Osteoblast (primary cell): Measurements from ENCODE around the gene COL5A3. TPM values are rescaled to one million over a fixed set of nuclear protein-coding genes. Genes with fewer than 3 reads are reported as not detected.

Experiments used
- DNase-seq: peaks from one replicate; pipeline ENCODE4 v3.0.0; 2011; ENCODE audit warnings: low spot score, mixed read lengths; ENCODE audit not compliant: insufficient read length; ENCODE audit errors: missing footprints
- H2AFZ ChIP-seq: 2 replicates; pipeline ENCODE4 v1.6.0; 2011; ENCODE audit warnings: mild to moderate bottlenecking, low read length
- H3K27ac ChIP-seq: 2 replicates; pipeline ENCODE4 v1.5.1; 2011; ENCODE audit warnings: mild to moderate bottlenecking, low read depth, low read length, moderate library complexity
- H3K27me3 ChIP-seq: 2 replicates; pipeline ENCODE4 v1.6.0; 2012; ENCODE audit warnings: mild to moderate bottlenecking, control low read depth, inconsistent platforms, low read length, moderate library complexity; ENCODE audit not compliant: insufficient read depth
- H3K36me3 ChIP-seq: 2 replicates; pipeline ENCODE4 v1.5.1; 2011; ENCODE audit warnings: mild to moderate bottlenecking, low read length, control low read depth, moderate library complexity; ENCODE audit not compliant: insufficient read depth
- H3K4me1 ChIP-seq: 2 replicates; pipeline ENCODE4 v1.5.1; 2011; ENCODE audit warnings: mild to moderate bottlenecking, low read length, control low read depth, moderate library complexity; ENCODE audit not compliant: insufficient read depth
- H3K4me2 ChIP-seq: 2 replicates; pipeline ENCODE4 v1.6.0; 2011; ENCODE audit warnings: mild to moderate bottlenecking, low read length; ENCODE audit not compliant: insufficient read depth
- H3K4me3 ChIP-seq: fragments of 200-600 bp; sonication (generic); 3 replicates; pipeline ENCODE4 v1.5.1; 2012; ENCODE audit warnings: mild to moderate bottlenecking, low read length, inconsistent platforms; ENCODE audit not compliant: insufficient read depth
- H3K79me2 ChIP-seq: 2 replicates; pipeline ENCODE4 v1.6.0; 2012; ENCODE audit warnings: mild to moderate bottlenecking, low read length, control low read depth, inconsistent platforms; ENCODE audit not compliant: insufficient read depth
- H3K9me3 ChIP-seq: 2 replicates; pipeline ENCODE4 v1.5.1; 2011; ENCODE audit warnings: low read depth, low read length, control low read depth
- H4K20me1 ChIP-seq: 2 replicates; pipeline ENCODE4 v1.6.0; 2012; ENCODE audit warnings: mild to moderate bottlenecking, low read length, control low read depth; ENCODE audit not compliant: insufficient read depth
- total RNA-seq: library from RNA; depleted of rRNA; stranded (reverse); fragments of >200 nt; gene quantifications from 2 replicates; pipeline ENCODE4 v1.2.3, GENCODE V29; 2012
- TF ChIP-seq, protein P1 (sequence below): IDR thresholded peaks from 2 replicates; pipeline ENCODE4 v1.5.1; 2011; ENCODE audit warnings: mild to moderate bottlenecking, low read depth, low read length, moderate library complexity; ENCODE audit errors: extremely low read depth

Gene COL5A3
- total RNA-seq, 1 donor = 14.8 TPM

GRCh38 chr19:9995084-9995483 lies 15.2 kb downstream of the COL5A3 start:
- H3K27me3 ChIP-seq = no peaks in the 10 kb centered on the region
- H3K36me3 ChIP-seq = no peaks in the 10 kb centered on the region
- no peak for DNase-seq
- peaks cover 10% of the 10 kb centered on the region for H3K4me1 ChIP-seq
- no peak overlapping the region for H2AFZ ChIP-seq
- H4K20me1 ChIP-seq = no peaks in the 10 kb centered on the region
- H3K4me3 ChIP-seq = no peak overlapping the region
- TF ChIP-seq, protein P1, sequence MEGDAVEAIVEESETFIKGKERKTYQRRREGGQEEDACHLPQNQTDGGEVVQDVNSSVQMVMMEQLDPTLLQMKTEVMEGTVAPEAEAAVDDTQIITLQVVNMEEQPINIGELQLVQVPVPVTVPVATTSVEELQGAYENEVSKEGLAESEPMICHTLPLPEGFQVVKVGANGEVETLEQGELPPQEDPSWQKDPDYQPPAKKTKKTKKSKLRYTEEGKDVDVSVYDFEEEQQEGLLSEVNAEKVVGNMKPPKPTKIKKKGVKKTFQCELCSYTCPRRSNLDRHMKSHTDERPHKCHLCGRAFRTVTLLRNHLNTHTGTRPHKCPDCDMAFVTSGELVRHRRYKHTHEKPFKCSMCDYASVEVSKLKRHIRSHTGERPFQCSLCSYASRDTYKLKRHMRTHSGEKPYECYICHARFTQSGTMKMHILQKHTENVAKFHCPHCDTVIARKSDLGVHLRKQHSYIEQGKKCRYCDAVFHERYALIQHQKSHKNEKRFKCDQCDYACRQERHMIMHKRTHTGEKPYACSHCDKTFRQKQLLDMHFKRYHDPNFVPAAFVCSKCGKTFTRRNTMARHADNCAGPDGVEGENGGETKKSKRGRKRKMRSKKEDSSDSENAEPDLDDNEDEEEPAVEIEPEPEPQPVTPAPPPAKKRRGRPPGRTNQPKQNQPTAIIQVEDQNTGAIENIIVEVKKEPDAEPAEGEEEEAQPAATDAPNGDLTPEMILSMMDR = no peak
- H3K79me2 ChIP-seq = no peaks in the 10 kb centered on the region
- H3K4me2 ChIP-seq = no peak overlapping the region
- H3K27ac ChIP-seq = no peak overlapping the region
- no peaks in the 10 kb centered on the region for H3K9me3 ChIP-seq

DNA sequence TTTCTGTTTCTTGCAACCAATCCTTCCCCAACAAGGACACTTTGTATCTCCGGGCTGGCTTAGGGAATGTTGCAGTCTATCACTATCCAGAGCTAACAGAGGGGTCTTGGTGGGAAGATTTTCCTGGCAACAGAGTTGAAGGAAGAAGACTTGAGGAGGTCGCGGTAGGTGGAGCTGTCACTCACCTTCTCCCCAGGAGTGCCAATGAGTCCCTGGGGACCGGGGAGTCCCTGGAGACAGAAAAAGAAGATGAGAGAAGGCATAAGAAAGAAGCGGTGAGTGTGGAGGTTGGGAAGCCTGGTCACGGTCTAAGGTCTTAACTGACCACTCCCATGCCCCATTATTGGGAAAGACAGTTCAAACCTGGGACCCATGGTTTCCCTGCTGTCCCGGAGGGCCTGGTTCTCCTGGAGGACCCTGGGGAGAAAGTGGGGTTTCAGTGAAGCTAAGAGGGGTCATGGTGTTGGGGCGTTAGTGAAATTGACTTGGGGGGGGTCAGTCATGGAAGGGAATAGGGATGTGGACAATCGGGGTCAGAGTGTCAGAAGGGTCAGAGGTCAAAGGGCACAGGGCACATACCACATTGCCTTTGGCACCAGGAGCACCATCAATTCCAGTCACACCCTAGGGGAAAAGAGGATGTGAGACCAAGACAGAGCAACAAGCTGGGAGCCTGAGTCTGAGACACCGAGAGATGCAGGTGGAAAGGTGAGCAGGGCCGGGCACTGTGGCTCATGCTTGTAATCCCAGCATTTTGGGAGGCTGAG lies 18.7 kb downstream of the COL5A3 start:
- TF ChIP-seq, protein P1 = no peak
- Histone ChIP-seq H4K20me1 (no peaks in the 10 kb centered on the region), H2AFZ (no peak overlapping the region), H3K79me2 (no peaks in the 10 kb centered on the region), H3K4me2 (no peak overlapping the region), H3K4me1 (peaks cover 16% of the 10 kb centered on the region), H3K27ac (no peak overlapping the region), H3K27me3 (no peaks in the 10 kb centered on the region), H3K36me3 (no peaks in the 10 kb centered on the region), H3K4me3 (no peak overlapping the region), H3K9me3 (no peaks in the 10 kb centered on the region)
- peak; percentile 73 for DNase-seq

- Histone ChIP-seq H3K36me3 (no peaks in the 10 kb centered on the region), H3K4me3 (no peak overlapping the region)
Observed at GRCh38 chr19:9989504-9989903, 20.8 kb downstream of the COL5A3 start.

GRCh38 chr19:9986787-9987281 lies 23.5 kb downstream of the COL5A3 start:
- peak overlapping the region; percentile 45 for H3K27ac ChIP-seq
- H3K4me1 ChIP-seq = peaks cover 17% of the 10 kb centered on the region
- no peaks in the 10 kb centered on the region for H3K9me3 ChIP-seq
- peak overlapping the region; percentile 59 for H2AFZ ChIP-seq
- H3K79me2 ChIP-seq = no peaks in the 10 kb centered on the region
- peak; percentile 82 for DNase-seq
- no peaks in the 10 kb centered on the region for H3K27me3 ChIP-seq
- TF ChIP-seq, protein P1 = no peak
- peak overlapping the region; percentile 43 for H3K4me2 ChIP-seq
- no peaks in the 10 kb centered on the region for H3K36me3 ChIP-seq
- H3K4me3 ChIP-seq = no peak overlapping the region
- no peaks in the 10 kb centered on the region for H4K20me1 ChIP-seq

More at GRCh38 chr19:9989504-9989903, 20.8 kb downstream of the COL5A3 start:
- Histone ChIP-seq H2AFZ (no peak overlapping the region), H3K27me3 (no peaks in the 10 kb centered on the region), H3K4me1 (peaks cover 10% of the 10 kb centered on the region), H3K4me2 (no peak overlapping the region), H3K27ac (no peak overlapping the region), H4K20me1 (no peaks in the 10 kb centered on the region), H3K9me3 (no peaks in the 10 kb centered on the region), H3K79me2 (no peaks in the 10 kb centered on the region)
- DNase-seq = no peak
- TF ChIP-seq, protein P1 = no peak
